K562 (cell line): Measurements from ENCODE around the gene HMX3. TPM values are rescaled to one million over a fixed set of nuclear protein-coding genes. Genes with fewer than 3 reads are reported as not detected.

Source experiments
- ATAC-seq: fragments of 200-7000 bp; cut with Tn5 transposase; 3 replicates; pipeline ENCODE4 v1.9.1; 2020; ENCODE audit warnings: moderate library complexity
- BruUV-seq: library from RNA; stranded (reverse); fragments of 400-500 nt; replicated peaks from 2 replicates; lab custom pipeline; 2021; lab: Mats Ljungman, UMichigan
- CTCF ChIA-PET: fragments of 300-600 bp; formaldehyde crosslinking; extraction: SDS; loops from one replicate; lab custom pipeline; 2021; ENCODE audit warnings: low intra/inter-chr PET ratio; lab: Yijun Ruan, JAX
- POLR2A ChIA-PET: fragments of 300-600, 350-650 bp; sonication (Branson Sonifier 250); formaldehyde crosslinking; extraction: SDS; loops from one replicate; lab custom pipeline; 2021; ENCODE audit warnings: antibody characterized with exemption, inconsistent platforms; lab: Yijun Ruan, JAX
- DNase-seq, 4 experiments: peaks; one replicate each; pipeline versions ENCODE4 v3.0.0 to v3.0.0-alpha.2; 2011 to 2018; ENCODE audit warnings: low spot score in 3 of 4, mixed read lengths in 3 of 4; ENCODE audit errors: extremely low read depth in 1 of 4
- FAIRE-seq: peaks from 2 replicates; lab custom pipeline; 2011; peaks lifted over from hg19 to GRCh38; lab: Jason Lieb, UNC
- H2AFZ ChIP-seq: 2 replicates; pipeline ENCODE4 v1.6.0; 2011; ENCODE audit warnings: low read depth, low read length, control low read depth, inconsistent platforms
- H3K27ac ChIP-seq: fragments of 200-600 bp; 3 replicates; pipeline ENCODE4 v1.8.0; 2011; ENCODE audit warnings: low read depth, mild to moderate bottlenecking, control low read depth, inconsistent platforms, low read length, moderate library complexity, mixed read lengths; ENCODE audit errors: extremely low read depth
- H3K27me3 ChIP-seq, 2 experiments: fragments of 300-600 bp in 1 of 2; 2 replicates in 1 of 2; 3 replicates in 1 of 2; pipeline versions ENCODE4 v1.6.0 to v1.8.0; 2011; ENCODE audit warnings: inconsistent platforms in 2 of 2, low read length in 2 of 2, mild to moderate bottlenecking in 1 of 2, mixed read lengths in 1 of 2, moderate library complexity in 1 of 2; ENCODE audit not compliant: control insufficient read depth in 2 of 2, insufficient read depth in 2 of 2
- H3K36me3 ChIP-seq: fragments of 300-600 bp; 3 replicates; pipeline ENCODE4 v1.8.0; 2011; ENCODE audit warnings: mild to moderate bottlenecking, low read length, inconsistent platforms; ENCODE audit not compliant: control insufficient read depth, insufficient read depth
- H3K4me1 ChIP-seq, 2 experiments: fragments of 200-600 bp in 1 of 2; replicated peaks in 1 of 2; 2 replicates in 1 of 2; 3 replicates in 1 of 2; pipeline versions ENCODE4 v1.5.1 to v1.8.0; 2011; ENCODE audit warnings: inconsistent platforms in 2 of 2, low read length in 2 of 2, mild to moderate bottlenecking in 1 of 2, mixed read lengths in 1 of 2, moderate library complexity in 1 of 2; ENCODE audit not compliant: control insufficient read depth in 2 of 2, insufficient read depth in 2 of 2
- H3K4me2 ChIP-seq: 2 replicates; pipeline ENCODE4 v1.6.1; 2011; ENCODE audit warnings: low read length, control low read depth, inconsistent platforms, mixed read lengths; ENCODE audit not compliant: insufficient read depth
- H3K4me3 ChIP-seq: fragments of 200-600 bp; sonication (generic), shearing (Covaris generic); 2 replicates; pipeline ENCODE4 v1.5.1; 2016; ENCODE audit warnings: control low read depth, inconsistent platforms
- H3K79me2 ChIP-seq: fragments of 200-600 bp; 3 replicates; pipeline ENCODE4 v1.8.0; 2011; ENCODE audit warnings: low read length, inconsistent platforms; ENCODE audit not compliant: control insufficient read depth, insufficient read depth
- H3K9ac ChIP-seq, 2 experiments: 2 replicates each; pipeline versions ENCODE4 v1.6.0 to v1.6.1; 2011; ENCODE audit warnings: low read depth in 2 of 2, low read length in 2 of 2, control low read depth in 1 of 2, inconsistent platforms in 1 of 2, mild to moderate bottlenecking in 1 of 2, mixed read lengths in 1 of 2; ENCODE audit not compliant: insufficient read depth in 1 of 2
- H3K9me1 ChIP-seq: one replicate; pipeline ENCODE4 v1.6.0; 2011; ENCODE audit warnings: inconsistent platforms, mild to moderate bottlenecking, low read length, moderate library complexity; ENCODE audit not compliant: control insufficient read depth, insufficient read depth
- H3K9me3 ChIP-seq: replicated peaks from 2 replicates; pipeline ENCODE4 v1.5.1; 2011; ENCODE audit warnings: low read depth, low read length, inconsistent platforms; ENCODE audit not compliant: control insufficient read depth, insufficient read depth
- H4K20me1 ChIP-seq: replicated peaks from 2 replicates; pipeline ENCODE4 v1.6.1; 2011; ENCODE audit warnings: low read length, inconsistent platforms, mixed read lengths; ENCODE audit not compliant: control insufficient read depth, insufficient read depth
- ARID4B ChIP-seq: sonication (generic); formaldehyde crosslinking; IDR thresholded peaks from 2 replicates; pipeline ENCODE4 v1.8.0; 2022; ENCODE audit warnings: mild to moderate bottlenecking, missing genetic modification reagents
- CHCHD3 ChIP-seq: fragments of 250-450 bp; sonication (Bioruptor Pico); IDR thresholded peaks from 2 replicates; pipeline ENCODE4 v2.1.2; 2022; ENCODE audit warnings: mild to moderate bottlenecking
- POLR2A ChIP-seq: fragments of 450-650 bp; conservative IDR thresholded peaks from 2 replicates; pipeline ENCODE4 v1.6.1; 2016
- POLR2G ChIP-seq: fragments of 200-400 bp; formaldehyde crosslinking; IDR thresholded peaks from 2 replicates; pipeline ENCODE4 v1.6.1; 2017; ENCODE audit warnings: low read depth, mild to moderate bottlenecking, antibody characterized with exemption, low read length, moderate library complexity
- RBFOX2 ChIP-seq: fragments of 200-400 bp; formaldehyde crosslinking; IDR thresholded peaks from 2 replicates; pipeline ENCODE4 v1.6.1; 2017; ENCODE audit warnings: low read depth, mild to moderate bottlenecking, low read length, moderate library complexity
- RBM22 ChIP-seq: fragments of 200-400 bp; formaldehyde crosslinking; IDR thresholded peaks from 2 replicates; pipeline ENCODE4 v1.6.1; 2018; ENCODE audit warnings: low read length, low read depth; ENCODE audit not compliant: poor library complexity, severe bottlenecking
- SIRT6 ChIP-seq: IDR thresholded peaks from one replicate; pipeline ENCODE4 v1.6.1; 2012; ENCODE audit warnings: low read depth, mild to moderate bottlenecking, control low read depth, inconsistent platforms, low read length, moderate library complexity
- SMARCC2 ChIP-seq: fragments of 450-650 bp; IDR thresholded peaks from 2 replicates; pipeline ENCODE4 v1.6.1; 2017; ENCODE audit warnings: antibody characterized with exemption, moderate library complexity, mild to moderate bottlenecking, low read depth
- SRSF3 ChIP-seq: fragments of 200-400 bp; formaldehyde crosslinking; IDR thresholded peaks from 2 replicates; pipeline ENCODE4 v1.6.1; 2016; ENCODE audit warnings: mild to moderate bottlenecking, low read length, moderate library complexity; ENCODE audit not compliant: insufficient read depth
- SUPT5H ChIP-seq: fragments of 450-650 bp; IDR thresholded peaks from 2 replicates; pipeline ENCODE4 v1.6.1; 2016
- THRAP3 ChIP-seq: fragments of 450-650 bp; IDR thresholded peaks from 2 replicates; pipeline ENCODE4 v1.6.1; 2016; ENCODE audit warnings: mild to moderate bottlenecking, inconsistent platforms, borderline replicate concordance
- ZNF436 ChIP-seq: fragments of 250-450, 450-650 bp; sonication (Bioruptor Pico); formaldehyde crosslinking; IDR thresholded peaks from 2 replicates; pipeline ENCODE4 v1.7.0; 2020; ENCODE audit warnings: mild to moderate bottlenecking
- WGBS: fragments of 100-300 bp; shearing (Covaris generic); methylation state at CpG from one replicate; pipeline ENCODE4 v1.1.6; 2016; ENCODE audit warnings: low coverage, mixed read lengths; ENCODE audit not compliant: insufficient coverage; ENCODE audit errors: missing lambda C conversion rate; 5-methylcytosine and 5-hydroxymethylcytosine counted together
- in situ Hi-C: fragments of 300-500 bp; cut with MboI; formaldehyde crosslinking; loops from 4 replicates; pipeline ENCODE4 v1.15.0; 2018; ENCODE audit warnings: inconsistent platforms, mixed read lengths
- intact Hi-C: fragments of 100-400 bp; cut with micrococcal nuclease; formaldehyde crosslinking; loops from 2 replicates; pipeline ENCODE4 v1.14.2; 2022
- polyA plus RNA-seq, 8 experiments: library from polyadenylated mRNA; depleted of rRNA in 4 of 8; stranded (reverse) in 5 of 8; unstranded in 3 of 8; fragments of >200 nt; fragmentation: Nextera tagmentation in 2 of 8; fragmentation: Illumina TruSeq in 1 of 8; extraction: Ambion mirVana in 2 of 8; extraction: Trizol in 1 of 8; gene quantifications; 2 replicates each; pipeline versions ENCODE4 v1.2.1 to v1.2.3, GENCODE V29; 2011 to 2014; ENCODE audit warnings: inconsistent platforms in 1 of 8, missing spikeins in 1 of 8
- total RNA-seq, 7 experiments: library from RNA; depleted of rRNA in 6 of 7; stranded (reverse); fragments of >200 nt in 6 of 7; fragmentation: Illumina TruSeq in 2 of 7; extraction: Trizol in 2 of 7; gene quantifications; 2 replicates each; pipeline versions ENCODE4 v1.2.1 to v1.2.3, GENCODE V29; 2011 to 2021; ENCODE audit warnings: low replicate concordance in 1 of 7

HMX3 gene
- total and polyA plus RNA-seq, 9 of the 15 experiments (the other 6 are each of a cell fraction or from before 2014, with no cell fraction given), result 0.55 to 43.5 (median 7.4) TPM; not detected in 2

- 97% methylated on average over 11 of the region's 38 CpGs for WGBS
- no peaks in the 10 kb centered on the region for H3K27me3 ChIP-seq
Observed at GRCh38 chr10:123141791-123142700, 6.3 kb downstream of the HMX3 start.

GRCh38 chr10:123142701-123143161 lies 7.0 kb downstream of the HMX3 start:
- no TSS peak for BruUV-seq
- Histone ChIP-seq H3K27me3 (no peaks in the 10 kb centered on the region), H3K27ac (no peak overlapping the region), H3K4me2 (no peak overlapping the region), H3K9me3 (no peaks in the 10 kb centered on the region), H3K9me1 (no peaks in the 10 kb centered on the region), H3K4me1 (peaks cover 13 to 14% of the 10 kb centered on the region in 2 experiments), H3K4me3 (no peak overlapping the region), H4K20me1 (peaks cover 7% of the 10 kb centered on the region; the same call in 1 of the 2 replicates), H2AFZ (no peak overlapping the region), H3K79me2 (peaks cover 36% of the 10 kb centered on the region), H3K9ac (no peak overlapping the region), H3K36me3 (peaks cover 38% of the 10 kb centered on the region)
- in situ Hi-C loops, result no loop called here
- WGBS, result no CpG with 5 or more reads among the region's 33 CpGs
- FAIRE-seq (no peak), DNase-seq (no peak), ATAC-seq (no peak)
- POLR2A ChIA-PET, result interaction anchor here (1.8 kb wide), 1 partner anchor 10 kb away, joined by 10 read pairs; the partner anchor contains the start of gene BUB3
- CTCF ChIA-PET, result no interaction called here
- intact Hi-C loops, result no loop called here
- no peak for TF ChIP-seq THRAP3
- TF ChIP-seq ARID4B (CRISPR knock-in tag), result no peak
- TF ChIP-seq SRSF3, result no peak
- TF ChIP-seq ZNF436 (CRISPR knock-in tag), result no peak
- TF ChIP-seq SMARCC2, result no peak
- no peak for TF ChIP-seq CHCHD3
- peak; percentile 50; the same call in 1 of the 2 replicates for TF ChIP-seq RBFOX2

More at GRCh38 chr10:123141791-123142700, 6.3 kb downstream of the HMX3 start:
- Histone ChIP-seq H3K36me3 (peaks cover 45% of the 10 kb centered on the region), H3K9me3 (no peaks in the 10 kb centered on the region), H3K27ac (no peak overlapping the region), H4K20me1 (peaks cover 7% of the 10 kb centered on the region; the same call in 1 of the 2 replicates), H3K9me1 (no peaks in the 10 kb centered on the region), H3K9ac (no peak overlapping the region), H2AFZ (no peak overlapping the region), H3K4me2 (no peak overlapping the region), H3K4me3 (no peak overlapping the region), H3K4me1 (peaks cover 14 to 15% of the 10 kb centered on the region in 2 experiments), H3K79me2 (peaks cover 43% of the 10 kb centered on the region)
- in situ Hi-C loops (no loop called here), intact Hi-C loops (no loop called here)
- CTCF ChIA-PET, result no interaction called here
- POLR2A ChIA-PET, result interaction anchor here (4.9 kb wide), 1 partner anchor 12 kb away, joined by 34 read pairs; the partner anchor contains the start of gene BUB3
- no peak for ATAC-seq
- FAIRE-seq, result no peak
- no peak for DNase-seq
- BruUV-seq, result no TSS peak
- TF ChIP-seq SIRT6 (no peak), RBFOX2 (peak; percentile 61), SUPT5H (peak; percentile 11; the same call in 1 of the 2 replicates), RBM22 (peak; percentile 67), POLR2A (peak; percentile 57), POLR2G (peak; percentile 78)
